Right lobe of liver (tissue), 4 donors: ENCODE results near the gene GALNT7.

Experiments
- CTCF ChIP-seq, 4 donors: fragments of 200-600 bp in 3 of 4; fragments of 450-650 bp in 1 of 4; IDR thresholded peaks; one replicate each; pipeline versions ENCODE4 v1.5.1 to v1.8.0; 2016 to 2022; ENCODE audit warnings: antibody characterized with exemption in 4 of 4, mild to moderate bottlenecking in 2 of 4
- POLR2A ChIP-seq: fragments of 450-650 bp; IDR thresholded peaks from one replicate; pipeline ENCODE4 v1.6.1; 2017; ENCODE audit warnings: antibody characterized with exemption, mild to moderate bottlenecking
- donor health status: DM: no; HTN: no; CAD: no.
- donor health status: DM: no; HTN: no; CAD: no.
- donor health status: DM: no; HTN: yes; CAD: no.

DNA sequence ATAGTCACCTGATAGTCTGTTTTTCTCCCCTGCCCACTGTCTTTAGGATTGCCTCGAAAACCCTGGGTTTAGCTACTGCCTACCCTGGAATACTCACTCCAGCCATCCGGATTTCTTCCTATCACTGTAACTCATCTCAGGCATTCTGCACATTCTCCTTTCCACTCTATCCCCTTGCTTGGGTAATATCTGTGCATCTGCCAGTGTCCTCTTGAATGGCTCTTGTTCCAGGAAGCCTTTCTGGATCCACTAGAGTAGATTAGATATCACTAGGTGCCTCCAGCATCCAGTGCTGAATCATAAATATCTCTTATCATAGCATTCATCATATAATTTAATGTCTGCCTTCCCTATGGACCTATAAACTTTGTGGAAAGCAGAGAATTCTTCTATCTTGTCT lies 17.1 kb upstream of the GALNT7 start:
- TF ChIP-seq POLR2A (no peak), CTCF (IDR thresholded peaks at IDR 0.05) (no peak)
